GM19397 (cell line): Measurements from ENCODE around the gene ASPA.
"Not testable (repeated sequence)": the region's sequence is repeated elsewhere in the genome, so short reads cannot be mapped to it uniquely, and the experiment has no call there.

Source experiments
- ATAC-seq: cut with Tn5 transposase; IDR thresholded peaks from one replicate; pipeline ENCODE4 v1.9.1; 2021; ENCODE audit warnings: mild to moderate bottlenecking, moderate library complexity; ENCODE audit not compliant: unreplicated experiment

The ASPA gene

GRCh38 chr17:3475812-3476610, at the start of gene ASPA:
ASPA (plus strand) TSS chr17:3475997; CDS start chr17:3476160, 163 bp downstream.
- ATAC-seq = no peak

DNA sequence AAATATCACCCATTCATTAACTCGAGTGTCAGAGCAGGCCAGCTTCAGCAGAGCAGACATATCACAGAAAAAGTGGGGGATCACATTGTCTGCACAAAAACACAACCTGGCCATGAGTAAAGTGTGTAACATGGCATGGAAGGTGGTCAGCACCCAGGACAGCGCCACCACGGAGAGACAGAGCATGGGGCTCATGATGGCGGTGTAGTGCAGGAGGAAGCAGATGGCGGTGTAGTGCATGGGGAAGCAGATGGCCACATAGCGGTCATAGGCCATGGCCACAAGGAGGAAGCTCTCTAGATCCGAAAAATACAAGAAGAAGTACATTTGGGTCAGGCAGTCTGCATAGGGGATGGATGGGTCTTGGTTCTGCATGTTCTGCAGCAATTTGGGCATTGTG, 42.6 kb upstream of the ASPA start:
- not testable (repeated sequence) for ATAC-seq

GRCh38 chr17:3433741-3434140, 42.1 kb upstream of the ASPA start, which contains the start of gene OR1E2:
OR1E2 (minus strand) TSS chr17:3433841; CDS start chr17:3433841, 0 bp downstream.
- no peak for ATAC-seq

DNA sequence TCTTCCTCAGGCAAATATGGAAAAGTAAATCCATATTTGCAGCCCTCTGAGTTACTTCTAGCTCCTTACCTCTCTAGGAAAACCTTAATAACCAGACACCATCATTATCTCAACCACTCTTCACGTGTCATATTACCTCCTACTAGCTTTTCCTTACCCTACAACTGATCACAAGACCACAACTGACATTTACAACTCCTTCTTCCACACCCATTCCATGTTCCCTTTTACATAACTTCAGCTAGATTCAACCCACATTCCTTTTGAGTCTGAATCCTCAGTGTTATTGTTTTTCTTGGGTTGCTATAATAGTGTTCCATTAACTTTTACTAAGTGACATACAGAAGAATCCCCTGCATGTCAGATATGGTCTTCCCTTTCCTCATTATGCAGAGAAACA, 37.4 kb upstream of the ASPA start:
- ATAC-seq = no peak

DNA sequence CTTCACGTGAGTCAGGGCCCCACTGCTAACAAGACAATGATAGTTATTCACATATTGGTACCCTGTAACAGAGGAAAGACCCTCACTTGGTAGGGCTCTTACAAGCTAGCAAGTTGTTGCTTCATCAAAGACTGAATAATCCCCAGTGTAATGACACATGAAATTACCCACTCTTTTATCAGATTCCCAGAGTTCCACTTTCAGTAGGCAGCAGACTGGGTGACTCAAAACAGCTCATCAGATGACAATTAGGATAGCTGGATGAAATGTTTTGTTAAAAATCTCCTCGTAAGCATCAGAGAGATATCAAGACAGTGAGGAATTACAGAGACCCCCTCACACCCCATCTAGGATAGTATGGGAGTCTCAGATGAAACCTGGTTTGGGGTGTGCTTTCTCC, 35.3 kb upstream of the ASPA start:
- no peak for ATAC-seq

DNA sequence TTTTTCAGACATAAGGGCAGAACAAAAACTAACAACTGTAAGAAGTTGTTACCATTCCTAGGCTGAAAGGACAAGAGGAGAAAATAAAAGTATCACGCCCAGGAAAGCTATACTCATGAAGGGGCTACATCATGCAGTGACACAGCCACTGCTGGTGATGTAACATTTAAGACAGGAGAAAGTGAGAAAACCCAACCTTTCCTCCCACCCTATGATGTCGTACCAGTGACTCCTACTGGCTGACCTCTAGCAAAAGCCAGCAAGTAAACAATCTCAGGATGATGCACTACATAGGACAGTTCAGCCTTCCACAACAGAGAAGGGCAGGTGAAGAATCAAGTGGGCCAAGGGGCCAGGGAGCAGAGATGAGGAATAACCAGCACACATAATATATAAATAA, 28.2 kb upstream of the ASPA start:
- no peak for ATAC-seq

- ATAC-seq = no peak
Observed at GRCh38 chr17:3448059-3448665, 27.6 kb upstream of the ASPA start.

DNA sequence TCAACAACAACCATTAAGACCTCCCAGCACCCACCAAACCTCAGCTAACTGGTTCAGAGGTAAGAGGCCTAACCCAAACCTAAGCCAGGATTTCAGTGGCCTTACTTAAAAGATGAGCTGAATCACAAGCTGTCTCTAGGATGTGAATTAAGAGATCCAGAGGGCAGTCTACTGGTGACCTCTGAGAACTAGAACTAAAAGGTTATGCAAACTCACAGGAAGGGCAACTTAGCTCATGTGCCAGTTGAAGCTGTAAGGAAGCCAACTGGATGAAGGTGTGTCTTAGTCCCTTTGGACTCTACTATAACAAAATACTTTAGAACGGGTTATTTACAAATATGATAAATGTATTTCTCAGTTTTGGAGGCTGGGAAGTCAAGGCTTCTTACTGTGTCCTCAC, 9.4 kb upstream of the ASPA start:
- ATAC-seq = not testable (repeated sequence)

DNA sequence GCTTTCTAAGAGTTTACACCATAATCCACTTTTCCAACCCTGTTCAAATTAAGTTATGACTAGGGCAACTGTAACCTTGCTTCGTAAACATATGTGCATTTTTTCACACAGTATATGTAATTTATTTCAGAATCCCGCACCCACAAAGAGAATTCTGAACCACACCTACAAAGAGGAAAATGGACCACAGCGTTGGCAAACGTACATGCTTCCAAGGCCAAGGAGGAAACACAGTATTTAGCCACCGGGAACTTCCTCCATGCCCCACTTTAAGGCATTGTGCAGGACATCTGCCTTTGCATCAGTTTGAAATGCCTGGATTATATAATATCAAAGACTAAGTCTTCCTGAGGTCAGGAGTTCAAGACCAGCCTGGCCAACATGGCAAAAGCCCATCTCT, 6.3 kb upstream of the ASPA start:
- ATAC-seq = no peak

GRCh38 chr17:3471599-3471998, 4.2 kb upstream of the ASPA start, which contains the start of gene SPATA22:
SPATA22 (minus strand) TSS chr17:3471819; CDS start chr17:3469325, 2,494 bp downstream.
- ATAC-seq = no peak

DNA sequence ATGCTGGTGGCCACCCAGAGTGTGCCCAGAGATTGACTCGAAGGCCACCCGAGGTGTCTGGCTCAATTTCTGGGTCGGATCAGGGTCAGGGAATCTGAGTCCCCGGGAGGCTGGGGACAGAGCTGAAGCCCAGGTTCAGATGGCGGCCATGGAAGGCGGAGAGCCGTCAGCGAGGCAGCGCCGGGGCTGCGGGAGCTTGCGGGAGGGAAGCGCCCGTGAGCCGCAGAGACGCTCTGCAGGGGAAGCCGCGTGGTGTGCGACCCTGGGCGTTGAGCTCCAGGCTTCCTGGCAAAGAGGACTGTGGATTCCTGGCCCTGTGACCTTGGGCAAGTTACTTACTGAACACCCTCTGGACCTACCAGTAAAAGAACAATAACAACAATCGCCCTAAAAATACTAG, 3.7 kb upstream of the ASPA start:
- no peak for ATAC-seq

DNA sequence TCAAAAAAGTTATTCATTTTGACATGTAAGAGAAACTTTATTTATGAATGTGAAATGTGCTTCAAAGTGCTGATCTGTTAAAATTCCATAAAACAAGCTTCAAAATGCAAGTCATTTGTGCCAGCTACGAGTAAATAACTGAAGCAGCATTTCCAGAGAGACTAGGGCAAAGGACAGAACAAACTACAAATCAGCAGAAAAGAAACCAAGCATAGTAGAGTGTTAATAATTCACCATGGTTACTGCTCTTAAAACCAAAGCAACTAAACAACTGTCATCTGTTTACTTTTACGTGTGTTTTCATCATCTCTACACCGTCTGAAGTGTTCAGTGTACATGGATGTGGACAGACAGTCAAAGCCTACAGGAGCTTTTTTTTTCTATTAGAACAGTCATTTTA, 1.6 kb upstream of the ASPA start:
- no peak for ATAC-seq

- no peak for ATAC-seq
Observed at GRCh38 chr17:3475251-3475685, 529 bp upstream of the ASPA start.

DNA sequence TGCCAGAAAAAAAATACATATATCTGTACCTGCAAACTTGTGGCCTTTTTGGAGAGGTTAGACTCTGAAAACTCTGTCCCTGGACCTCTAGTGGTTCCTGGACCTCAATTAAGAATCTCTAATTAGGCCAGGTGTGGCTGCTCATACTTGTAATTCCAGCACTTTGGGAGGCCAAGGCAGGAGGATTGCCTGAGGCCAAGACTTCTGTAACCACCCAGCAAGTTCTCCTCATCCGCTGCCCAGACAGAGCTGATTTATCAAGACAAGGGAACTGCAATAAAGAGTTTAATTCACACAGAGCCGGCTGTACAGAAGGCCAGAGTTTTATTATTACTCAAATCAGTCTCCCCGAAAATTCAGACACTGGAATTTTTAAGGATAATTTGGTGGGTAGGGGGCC, 4.2 kb downstream of the ASPA start:
- no peak for ATAC-seq

DNA sequence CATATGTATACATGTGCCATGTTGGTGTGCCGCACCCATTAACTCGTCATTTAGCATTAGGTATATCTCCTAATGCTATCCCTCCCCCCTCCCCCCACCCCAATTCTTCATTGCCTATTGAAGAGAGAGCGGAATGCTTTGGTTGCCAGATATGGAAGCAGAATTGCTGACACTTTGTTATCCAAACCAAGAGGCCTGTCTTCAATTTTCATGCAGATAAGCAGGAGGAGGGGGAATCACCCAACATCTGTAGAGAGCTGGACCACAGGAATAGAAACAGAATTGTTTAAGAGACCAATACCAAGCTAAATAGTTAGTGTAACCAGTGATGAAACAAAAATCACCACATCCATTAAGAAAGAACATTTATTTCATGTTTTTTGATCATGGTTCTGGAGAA, 7.1 kb downstream of the ASPA start:
- ATAC-seq = no peak

DNA sequence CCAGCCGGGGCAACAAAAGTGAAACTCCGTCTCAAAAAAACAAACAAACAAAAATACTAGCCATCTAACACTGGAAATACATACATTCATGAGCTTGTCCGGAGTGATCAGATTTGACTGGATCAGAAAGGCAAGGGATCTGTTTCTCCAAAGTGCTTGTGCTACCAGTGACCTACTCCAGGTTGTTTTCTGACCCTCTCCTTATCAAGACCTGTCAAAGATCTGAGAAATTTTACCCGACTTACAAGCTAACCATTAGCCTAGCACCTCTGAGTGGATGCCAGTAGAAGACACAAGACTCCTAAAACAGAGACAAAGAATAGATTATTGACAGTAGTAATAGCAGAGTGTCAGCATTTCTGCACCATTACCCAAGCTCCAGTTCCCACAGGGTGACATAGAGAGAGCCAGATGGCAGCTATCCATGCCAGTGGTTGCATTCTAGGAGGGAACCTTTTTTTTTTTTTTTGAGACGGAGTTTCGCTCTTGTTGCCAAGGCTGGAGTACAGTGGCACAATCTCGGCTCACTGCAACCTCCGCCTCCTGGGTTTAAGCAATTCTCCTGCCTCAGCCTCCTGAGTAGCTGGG, 9.8 kb downstream of the ASPA start:
- no peak for ATAC-seq

- ATAC-seq = no peak
Observed at GRCh38 chr17:3497101-3497500, 21.3 kb downstream of the ASPA start.

DNA sequence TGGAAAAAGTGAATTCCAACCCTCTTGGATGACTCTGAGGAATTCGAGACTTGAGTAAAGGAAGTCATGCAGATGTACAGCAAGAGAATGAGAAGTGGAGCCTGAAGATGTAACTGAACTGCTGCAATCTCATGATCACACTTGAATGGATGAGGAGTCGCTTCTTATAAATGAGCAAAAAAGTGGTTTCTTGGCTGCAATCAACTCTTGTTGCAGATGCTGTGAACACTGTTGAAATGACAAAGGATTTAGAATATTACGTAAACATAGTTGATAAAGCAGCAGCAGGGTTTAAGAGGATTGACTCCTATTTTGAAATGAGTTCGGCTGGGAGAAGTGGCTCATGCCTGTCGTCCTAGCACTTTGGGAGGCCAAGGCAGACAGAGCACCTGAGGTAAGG, 25.5 kb downstream of the ASPA start:
- ATAC-seq = no peak

GRCh38 chr17:3502466-3502865, 26.7 kb downstream of the ASPA start:
- no peak for ATAC-seq

GRCh38 chr17:3503285-3503684, 27.5 kb downstream of the ASPA start:
- ATAC-seq = no peak

- ATAC-seq = no peak
Observed at GRCh38 chr17:3505008-3505407, 29.2 kb downstream of the ASPA start.

- no peak for ATAC-seq
Observed at GRCh38 chr17:3506054-3506453, 30.3 kb downstream of the ASPA start.
